NCI-H345 treated with DMSO at 0.1 percent for 48 hours (cell line): ENCODE results near the gene DOCK9.

ENCODE experiments used
- DNase-seq: peaks from one replicate; lab custom pipeline; 2025; ENCODE audit not compliant: unreplicated experiment; lab: John Stamatoyannopoulos, UW

The DOCK9 gene

DNA sequence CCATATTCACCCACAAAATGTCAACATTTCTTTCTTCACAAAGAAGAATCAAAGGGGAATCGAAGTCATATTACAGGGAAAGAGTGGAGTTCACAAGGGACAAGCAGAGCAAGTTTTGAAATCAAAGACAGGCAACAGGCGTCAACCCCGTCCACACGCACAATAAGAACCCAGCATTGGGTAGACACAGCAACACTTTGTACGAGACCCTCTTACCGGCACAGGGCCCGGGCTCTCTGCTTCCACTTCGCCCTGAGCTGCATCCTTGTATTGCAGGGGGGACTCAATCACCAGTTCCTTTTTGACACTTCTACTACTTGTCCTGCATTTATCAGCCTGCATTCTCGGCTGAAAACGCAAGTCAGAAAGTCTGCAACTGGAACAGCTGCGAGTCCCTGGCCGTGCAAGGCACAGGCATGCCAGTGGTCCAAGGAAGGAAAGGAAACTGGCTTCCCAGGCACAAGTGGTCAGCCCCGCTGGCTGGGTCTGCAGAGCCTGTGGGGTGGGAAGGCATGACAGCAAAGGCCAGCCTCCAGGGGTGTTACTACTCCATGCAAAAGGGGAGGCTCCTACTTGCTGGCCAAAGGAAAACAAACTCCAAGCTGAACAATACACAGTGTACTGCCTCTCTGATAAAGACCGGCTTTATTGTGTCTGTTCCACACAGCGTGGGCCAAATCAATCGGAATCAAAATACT lies at the start of gene DOCK9:
DOCK9 (minus strand) TSS at position 497 of the 698 bp plus-strand sequence; CDS start at position 342, 155 bp downstream.
- no peak for DNase-seq

GRCh38 chr13:99027260-99027659 lies 49.4 kb upstream of the DOCK9 start:
- no peak for DNase-seq

DNA sequence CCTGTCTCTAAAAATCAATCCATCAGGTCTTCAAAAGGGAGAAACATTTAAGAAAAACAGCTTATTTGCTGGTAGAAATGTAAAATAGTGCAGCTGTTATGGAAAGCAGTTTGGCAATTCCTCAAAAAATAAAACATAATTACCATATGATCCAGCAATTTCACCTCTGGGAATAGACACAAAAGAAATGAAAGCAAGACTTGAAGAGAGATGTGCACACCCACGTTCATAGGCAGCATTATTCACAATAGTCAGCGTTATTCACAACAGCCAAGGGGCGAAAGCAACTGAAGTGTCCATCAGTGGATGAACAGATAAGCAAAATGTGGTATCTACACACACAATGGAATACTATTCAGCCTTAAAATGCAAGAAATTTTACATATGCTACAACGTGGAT lies 45.1 kb upstream of the DOCK9 start:
- DNase-seq = no peak

- DNase-seq = no peak
Observed at GRCh38 chr13:99018418-99019180, 40.7 kb upstream of the DOCK9 start.

DNA sequence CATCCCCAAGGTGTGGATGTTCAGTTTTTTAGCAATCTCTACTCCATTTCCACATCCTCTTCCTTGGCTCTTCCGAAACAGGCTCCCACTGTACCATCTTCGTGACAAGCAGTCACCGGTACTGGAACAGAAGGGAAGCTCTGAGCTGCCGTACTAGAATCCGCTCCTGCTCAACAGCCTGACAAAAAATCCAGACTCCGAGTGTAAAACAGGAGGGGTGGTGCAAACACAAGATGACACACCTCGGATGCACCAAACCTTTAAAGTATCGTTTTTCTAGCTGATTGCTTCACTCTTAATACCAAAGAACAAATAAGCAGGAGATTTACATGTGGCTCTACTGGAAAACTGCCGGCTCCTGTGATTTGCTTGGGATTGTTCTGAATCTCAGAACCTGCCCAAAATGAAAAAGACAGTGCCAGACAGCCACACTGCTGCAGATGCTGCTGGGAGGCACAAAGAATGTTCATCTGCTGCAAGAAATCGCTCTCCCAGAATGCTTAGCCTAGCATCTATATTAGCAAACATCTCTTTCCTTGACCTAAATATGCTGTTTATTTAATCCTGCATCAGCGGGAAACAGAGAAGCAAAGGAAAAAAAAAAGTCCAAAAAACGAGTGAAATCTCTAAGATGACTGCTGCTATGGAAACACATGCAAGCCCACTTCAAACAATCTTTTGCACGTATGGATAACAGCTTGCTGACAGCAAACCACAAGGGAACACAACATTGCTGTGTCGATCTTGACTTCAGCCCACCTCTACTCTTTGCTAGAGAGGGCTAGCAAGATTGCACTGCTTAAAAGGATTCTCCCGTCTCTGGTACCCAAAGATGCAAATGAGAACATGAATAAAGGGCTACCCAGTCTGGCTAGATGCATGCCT lies 38.0 kb upstream of the DOCK9 start:
- DNase-seq = no peak

GRCh38 chr13:99014522-99014921 lies 36.7 kb upstream of the DOCK9 start:
- DNase-seq = no peak

DNA sequence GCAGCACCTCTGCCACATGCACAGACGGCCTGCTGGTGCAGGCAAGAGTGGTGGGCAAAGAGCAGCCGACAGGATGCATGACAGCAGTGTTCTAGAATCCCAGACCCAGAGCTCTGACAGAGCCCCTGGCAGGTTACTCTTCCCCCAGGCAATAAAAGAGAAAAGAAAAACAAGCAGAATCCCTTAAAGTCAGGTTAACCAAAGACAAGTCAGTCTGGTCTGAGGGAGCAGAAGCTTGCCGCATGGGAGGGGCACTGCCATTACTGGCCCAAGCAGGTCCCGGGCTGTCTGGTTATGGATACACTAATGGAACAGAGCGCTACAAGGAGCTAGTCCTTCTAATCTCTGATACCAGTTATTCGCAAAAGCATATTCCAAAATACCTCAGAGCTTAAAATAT lies 36.1 kb upstream of the DOCK9 start:
- no peak for DNase-seq

DNA sequence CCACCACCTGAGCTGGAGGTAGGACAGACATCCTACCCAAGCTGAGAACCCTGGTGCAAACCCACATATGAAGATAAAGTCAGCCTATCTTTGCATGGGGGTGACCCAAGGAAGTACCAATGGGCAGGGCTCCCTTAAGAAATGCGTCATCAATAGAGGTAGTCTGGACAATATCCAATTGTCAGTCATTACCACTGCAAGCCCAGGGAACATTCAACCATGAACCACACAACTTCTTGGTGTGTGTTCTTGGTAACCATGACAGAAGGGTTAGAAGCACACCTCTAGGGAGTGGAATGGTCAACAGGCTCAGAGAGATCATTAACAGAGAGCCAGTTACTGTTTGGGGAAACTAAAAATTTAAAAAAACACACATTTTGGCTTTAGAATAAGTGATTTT lies 34.7 kb upstream of the DOCK9 start:
- DNase-seq = no peak

DNA sequence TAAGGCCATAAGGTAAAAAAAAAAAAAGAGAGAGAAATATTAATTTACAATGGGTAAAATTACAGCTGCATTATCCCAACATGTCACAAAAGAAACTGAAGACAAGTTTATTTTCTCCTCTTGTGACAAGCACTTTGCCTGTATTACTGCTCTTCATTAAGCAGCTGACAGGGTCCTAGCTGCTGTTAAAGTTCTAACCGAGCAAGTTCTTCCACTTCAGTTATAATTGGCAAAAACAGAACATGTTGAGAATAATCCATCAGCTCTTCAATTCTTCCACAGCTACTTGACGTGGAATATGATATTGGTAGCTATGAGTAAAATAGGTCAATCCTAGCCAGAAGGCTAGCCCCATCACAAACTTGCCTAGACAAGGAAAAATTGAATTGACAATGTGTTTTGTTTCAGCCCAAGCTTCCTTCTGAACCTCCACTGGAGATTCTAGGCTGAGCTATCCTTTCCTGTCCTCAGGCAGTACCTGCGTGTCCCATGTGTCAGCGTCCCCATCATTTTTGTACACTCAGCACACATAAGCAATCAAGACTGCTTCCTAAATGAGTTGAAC lies 32.2 kb upstream of the DOCK9 start:
- no peak for DNase-seq

- DNase-seq = no peak
Observed at GRCh38 chr13:99008577-99008976, 30.7 kb upstream of the DOCK9 start.

- DNase-seq = no peak
Observed at GRCh38 chr13:99007414-99007986, 29.6 kb upstream of the DOCK9 start.

DNA sequence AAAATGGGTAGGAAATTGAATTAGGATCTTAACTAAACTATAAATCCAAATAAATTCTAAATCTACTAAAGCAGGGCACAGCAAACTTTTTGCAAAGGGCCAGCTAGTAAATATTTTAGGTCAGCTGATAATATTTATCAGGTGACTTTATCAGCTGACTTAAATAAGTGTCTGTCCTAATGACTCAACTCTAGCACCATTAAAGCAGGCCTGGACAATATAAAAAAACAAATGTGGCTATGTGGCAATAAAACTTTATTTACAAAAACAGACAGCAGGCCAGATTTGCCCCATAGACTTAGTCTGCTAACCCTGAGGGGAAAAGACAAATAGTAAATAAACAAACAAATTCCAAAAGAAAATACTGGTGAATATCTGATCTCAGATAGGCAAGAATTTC lies 27.7 kb upstream of the DOCK9 start:
- no peak for DNase-seq

GRCh38 chr13:99004978-99005377 lies 27.1 kb upstream of the DOCK9 start:
- DNase-seq = no peak

GRCh38 chr13:99003851-99004471 lies 26.1 kb upstream of the DOCK9 start:
- DNase-seq = no peak

DNA sequence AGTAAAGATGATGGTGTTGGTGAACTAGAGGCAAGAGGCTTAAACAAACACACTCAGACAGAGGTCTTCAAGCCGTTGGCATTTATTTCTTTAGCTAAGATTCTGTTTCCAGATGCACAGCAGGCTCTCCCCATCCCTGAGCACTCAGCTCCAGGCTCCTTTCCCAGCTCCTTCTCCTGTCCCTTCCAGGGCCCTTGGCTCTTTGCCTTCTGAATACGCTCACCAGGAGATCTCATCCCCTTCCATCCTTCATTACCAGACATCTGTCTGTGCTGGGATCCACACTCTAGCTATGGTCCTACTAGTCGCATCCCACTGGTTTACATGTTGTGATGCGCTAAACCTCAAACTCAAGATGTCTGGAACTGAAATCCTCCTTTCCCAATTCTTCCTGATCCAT lies 25.3 kb upstream of the DOCK9 start:
- DNase-seq = no peak

GRCh38 chr13:99002172-99002710 lies 24.4 kb upstream of the DOCK9 start:
- no peak for DNase-seq

DNA sequence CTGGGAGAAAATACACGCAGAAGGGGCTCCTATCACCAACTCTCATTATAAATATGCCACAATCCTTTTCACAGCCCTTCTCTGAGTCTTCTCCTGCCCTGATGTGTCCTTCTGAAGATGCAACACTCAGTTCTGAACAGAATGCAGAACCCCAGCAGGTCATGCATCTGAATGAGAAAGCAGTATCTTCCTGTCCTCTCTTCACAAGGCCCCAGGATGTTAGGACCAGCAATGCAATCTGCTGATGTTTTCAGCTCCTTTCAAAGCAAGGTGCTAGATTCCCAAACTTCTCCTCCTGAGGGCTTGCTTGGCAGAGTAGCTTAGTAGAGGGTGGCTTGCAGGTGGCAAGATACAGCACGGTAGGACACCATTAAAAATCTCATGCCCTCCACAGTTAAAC lies 22.3 kb upstream of the DOCK9 start:
- DNase-seq = no peak

DNA sequence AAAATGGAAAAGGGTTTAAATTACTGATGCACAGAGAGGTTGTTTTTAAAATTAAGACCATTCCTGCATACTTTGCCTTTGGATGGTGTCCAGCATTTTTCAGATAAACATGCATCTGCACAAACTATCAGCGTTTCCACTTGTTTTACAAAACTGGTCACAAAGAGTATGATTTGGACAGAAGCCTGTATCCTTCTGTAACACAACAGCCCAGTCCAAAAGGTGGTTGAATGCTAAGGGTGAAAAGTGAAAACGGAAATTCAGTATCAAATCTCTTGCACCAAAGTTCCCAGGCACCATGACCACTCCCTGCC lies 21.7 kb upstream of the DOCK9 start:
- no peak for DNase-seq

DNA sequence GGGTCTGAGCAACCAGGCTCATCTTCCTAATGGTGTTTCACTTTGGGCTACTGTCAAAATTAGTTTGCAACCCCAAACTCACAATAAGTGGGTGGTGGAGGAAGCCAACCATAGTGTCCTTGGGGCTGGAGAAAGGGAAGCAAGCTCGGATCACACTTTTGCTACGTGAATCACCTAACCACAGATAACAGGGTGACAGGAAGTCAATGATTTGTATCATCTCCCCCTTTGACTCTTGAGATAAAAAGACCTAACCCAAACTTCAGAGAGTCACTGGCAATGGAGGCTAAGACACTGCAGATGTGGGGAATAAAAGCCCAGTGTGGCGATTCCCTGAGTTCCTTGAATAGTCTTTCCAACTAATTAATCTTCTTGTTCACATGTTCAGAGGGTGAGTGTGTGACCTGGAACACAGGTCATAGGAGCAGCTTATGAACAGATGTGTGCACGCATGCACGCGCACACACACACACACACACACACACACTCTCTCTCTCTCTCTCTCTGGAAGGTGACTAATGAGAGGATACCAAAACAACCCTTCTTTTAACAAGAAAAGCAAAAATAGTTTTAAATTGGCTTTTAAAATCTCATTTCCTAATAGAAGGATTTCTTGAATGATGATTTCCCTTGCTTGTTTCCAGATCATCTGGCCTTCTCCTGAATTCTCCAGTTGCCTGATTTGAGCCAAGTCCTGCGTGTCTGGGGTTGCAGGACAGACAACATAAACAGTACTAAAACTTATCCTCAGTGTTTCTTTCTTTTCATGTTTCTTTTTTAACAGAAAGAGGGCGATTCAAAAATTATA lies 21.2 kb upstream of the DOCK9 start:
- no peak for DNase-seq
